Inflammatory macrophage treated with lipopolysaccharide for 1 hour (primary cell): Measurements from ENCODE around the gene ITGB6.
"Not testable (repeated sequence)": the region's sequence is repeated elsewhere in the genome, so short reads cannot be mapped to it uniquely, and the experiment has no call there.

Source experiments
- DNase-seq, 2 donors: peaks; one replicate each; pipeline ENCODE4 v3.0.0-alpha.2; 2020 to 2022

The ITGB6 gene

GRCh38 chr2:160220545-160221009 lies 20.5 kb upstream of the ITGB6 start:
- no peak for DNase-seq

GRCh38 chr2:160220026-160220425 lies 20.0 kb upstream of the ITGB6 start:
- DNase-seq = no peak

- no peak for DNase-seq
Measured at GRCh38 chr2:160214461-160215445, 14.7 kb upstream of the ITGB6 start.

DNA sequence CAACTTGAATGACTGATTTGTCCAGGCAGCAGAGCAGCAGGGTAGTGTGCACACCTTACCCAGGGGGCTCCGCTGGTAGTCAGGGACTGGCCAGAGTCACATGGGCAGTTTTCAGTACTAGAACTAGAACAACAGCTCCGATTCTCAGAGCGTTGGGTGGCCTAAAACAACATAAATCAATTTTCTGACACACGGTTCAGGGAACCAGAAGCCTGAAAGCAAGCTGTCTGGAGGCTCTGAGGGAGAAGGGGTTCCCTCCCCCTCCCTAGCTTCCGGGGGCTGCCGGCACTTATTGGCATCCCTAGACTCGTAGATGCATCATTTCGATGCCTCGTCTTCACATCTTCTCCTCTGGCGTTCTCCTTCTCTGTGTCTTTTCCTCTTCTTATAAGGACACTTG lies 13.4 kb upstream of the ITGB6 start:
- DNase-seq = no peak

GRCh38 chr2:160210599-160211138 lies 10.6 kb upstream of the ITGB6 start:
- DNase-seq = peak; percentile 83 to 91

GRCh38 chr2:160209516-160209856 lies 9.4 kb upstream of the ITGB6 start:
- peak; percentile 92 to 93 for DNase-seq

DNA sequence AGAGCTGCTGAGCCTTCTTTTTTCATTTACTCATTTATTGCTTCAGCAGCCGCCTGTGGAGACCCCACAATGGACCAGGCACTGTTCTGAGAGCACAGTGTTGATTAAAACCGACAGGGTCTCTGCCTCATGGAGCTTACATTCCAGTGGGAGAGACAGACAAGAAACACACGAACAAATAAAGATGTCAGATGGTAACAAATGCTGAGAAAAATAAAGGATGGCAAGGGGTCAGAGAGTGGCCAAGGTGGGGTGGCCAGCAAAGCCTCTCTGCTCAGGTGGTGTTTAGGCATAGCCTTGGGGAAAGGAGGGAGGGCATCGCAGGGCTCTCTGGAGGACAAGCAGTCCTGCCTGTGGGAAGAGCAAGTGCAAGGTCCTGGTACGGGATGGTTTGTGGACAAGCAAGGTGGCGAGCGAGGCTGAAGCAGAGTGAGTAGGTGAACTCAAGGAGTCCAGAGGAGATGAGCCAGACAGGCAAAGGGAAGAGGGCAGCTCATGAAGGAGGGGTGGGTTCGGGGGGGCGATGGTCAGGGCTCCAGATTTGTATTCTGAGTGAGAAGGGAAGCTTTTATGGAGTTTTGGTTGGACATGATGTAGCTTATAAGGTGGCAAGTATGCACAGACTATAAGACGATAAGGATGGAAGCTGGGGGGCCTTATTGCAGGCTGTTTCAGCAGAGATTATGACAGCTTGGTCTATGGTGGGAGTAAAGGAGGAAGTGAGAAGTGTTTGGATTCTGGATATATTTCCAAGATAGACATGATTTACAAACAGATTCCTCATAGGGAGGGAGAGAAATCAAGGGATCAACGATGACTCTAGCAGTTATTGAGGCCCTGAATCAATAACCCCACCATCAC lies 8.8 kb upstream of the ITGB6 start:
- DNase-seq = peak; percentile 54 to 61

DNA sequence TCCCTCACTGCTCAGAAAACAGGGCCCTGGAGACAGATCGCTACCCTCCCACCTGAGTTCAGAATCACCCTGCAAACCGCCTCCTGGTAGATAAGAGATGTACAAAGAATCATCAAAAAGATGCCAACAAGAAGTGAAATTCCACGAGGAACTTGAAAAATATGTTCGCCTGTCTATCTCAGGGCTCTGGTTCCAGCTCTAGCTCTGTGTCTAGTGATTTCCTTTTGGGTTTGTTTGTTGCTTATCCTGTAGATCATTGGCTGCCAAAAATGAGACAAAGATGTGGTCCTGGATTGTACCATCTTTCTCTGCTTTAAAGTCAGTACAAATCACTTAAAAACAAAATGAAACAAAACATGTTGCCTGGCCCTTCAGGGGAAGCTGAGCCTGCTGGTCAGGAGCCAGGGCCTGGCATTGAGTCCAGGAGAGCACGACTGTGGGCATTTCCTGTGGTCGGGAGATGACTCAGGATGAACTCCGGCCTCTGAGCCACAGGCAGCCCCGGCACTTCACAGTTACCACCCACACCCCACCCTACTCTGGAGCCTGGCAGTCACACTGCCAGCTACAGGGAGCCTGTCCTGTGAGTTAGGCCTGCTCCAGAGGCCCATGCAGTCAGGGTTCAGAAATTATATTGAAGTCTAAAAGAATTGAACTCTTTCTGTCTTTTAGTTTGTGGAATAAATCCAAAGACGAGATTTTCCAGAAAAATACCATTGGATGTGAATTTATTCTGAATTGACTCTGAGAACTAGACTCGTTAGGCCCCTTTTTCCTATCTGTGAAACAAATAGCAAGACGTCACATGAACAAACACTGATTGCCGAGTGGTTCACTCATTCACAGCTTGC lies 8.0 kb upstream of the ITGB6 start:
- peak; percentile 88 to 97 for DNase-seq

DNA sequence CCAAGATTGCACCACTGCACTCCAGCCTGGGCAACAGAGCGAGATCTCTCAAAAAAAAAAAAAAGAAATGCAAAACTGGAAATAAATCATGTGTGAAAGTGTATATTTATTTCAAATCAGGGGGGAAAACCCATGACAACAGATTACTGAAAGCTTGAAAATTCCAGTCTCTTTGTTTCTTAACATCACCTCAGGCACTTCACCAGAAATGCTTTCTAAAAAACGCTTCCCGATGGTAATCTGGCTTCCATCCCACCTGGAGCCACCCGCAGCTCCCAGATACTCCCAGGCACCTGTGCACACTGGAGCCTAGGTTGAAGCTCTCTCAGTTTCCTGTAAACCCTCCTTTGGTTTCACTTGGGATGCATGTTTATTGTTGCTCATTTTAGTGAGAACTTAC lies 7.2 kb upstream of the ITGB6 start:
- DNase-seq = peak; percentile 62 to 79

DNA sequence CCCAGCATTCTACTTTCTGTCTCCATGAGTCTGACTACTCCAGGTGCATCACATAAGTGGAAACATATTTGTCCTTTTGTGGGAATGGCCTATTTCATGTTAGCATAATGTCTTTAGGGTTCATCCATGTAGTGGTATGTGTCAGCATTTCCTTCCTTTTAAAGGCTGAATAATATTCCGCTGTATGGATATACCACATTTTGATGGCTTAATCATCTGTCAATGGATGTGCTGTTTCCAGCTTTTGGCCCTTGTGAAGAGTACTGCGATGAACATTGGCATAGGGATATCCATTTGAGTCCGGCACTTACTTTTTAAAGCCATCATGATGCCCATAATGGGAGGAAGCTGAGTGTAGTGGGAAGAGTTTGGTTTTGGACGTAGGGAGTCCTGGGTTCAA lies 6.4 kb upstream of the ITGB6 start:
- DNase-seq = no peak

- DNase-seq = no peak
Measured at GRCh38 chr2:160205505-160205904, 5.4 kb upstream of the ITGB6 start.

- no peak for DNase-seq
Measured at GRCh38 chr2:160203422-160203821, 3.4 kb upstream of the ITGB6 start.

GRCh38 chr2:160203007-160203406 lies 2.9 kb upstream of the ITGB6 start:
- DNase-seq = no peak

DNA sequence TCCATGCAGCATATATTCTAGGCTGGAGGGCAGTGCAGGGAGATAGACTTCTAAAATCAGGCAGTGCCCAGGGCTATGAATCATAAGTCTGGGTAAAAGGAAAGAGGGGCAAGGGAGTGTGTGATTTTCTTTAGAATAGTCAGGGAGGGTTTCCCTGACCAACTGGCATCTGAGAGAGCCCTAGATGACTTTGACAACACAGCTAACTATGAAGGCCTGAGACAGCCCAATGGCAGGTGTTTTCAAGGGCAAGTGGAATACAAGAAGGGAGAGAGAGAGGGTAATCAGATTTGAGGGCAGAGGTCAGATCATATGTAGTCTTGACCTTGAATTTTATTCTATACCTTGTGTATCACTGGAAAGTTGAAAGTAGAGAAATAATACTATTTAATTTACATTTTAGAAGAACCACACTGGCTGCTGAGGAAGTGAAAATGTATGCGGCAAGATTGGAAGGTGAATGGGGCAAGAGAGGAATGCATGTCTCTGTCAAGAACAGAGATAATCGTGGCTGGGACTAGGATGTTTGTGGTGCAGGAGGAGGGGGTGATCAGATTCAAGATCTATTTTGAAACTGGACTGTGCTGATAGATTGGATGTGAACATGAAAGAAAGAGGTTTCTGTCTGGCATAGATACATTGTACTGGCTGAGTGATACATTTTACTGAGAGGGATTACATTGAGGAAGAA lies 1.9 kb upstream of the ITGB6 start:
- no peak for DNase-seq

GRCh38 chr2:160200921-160201320 lies 849 bp upstream of the ITGB6 start:
- no peak for DNase-seq

DNA sequence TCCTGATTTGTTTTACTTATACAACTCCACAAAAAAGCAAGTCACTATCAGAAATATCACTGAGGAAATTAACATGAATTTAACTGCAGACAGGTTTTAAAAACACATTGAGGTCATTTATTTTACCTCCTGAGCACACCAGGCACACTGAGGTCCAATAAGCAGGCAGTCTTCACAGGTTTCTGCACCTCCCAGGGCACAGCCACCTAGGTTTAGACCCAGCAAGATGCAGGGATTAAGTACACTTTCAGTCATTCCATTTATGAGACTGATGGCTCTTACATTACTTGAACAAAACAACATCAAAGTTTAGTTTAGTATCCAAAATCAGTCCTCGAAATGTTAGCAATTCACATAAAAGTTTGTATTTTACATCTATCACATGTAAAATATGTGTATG lies 1.0 kb downstream of the ITGB6 start:
- DNase-seq = no peak

DNA sequence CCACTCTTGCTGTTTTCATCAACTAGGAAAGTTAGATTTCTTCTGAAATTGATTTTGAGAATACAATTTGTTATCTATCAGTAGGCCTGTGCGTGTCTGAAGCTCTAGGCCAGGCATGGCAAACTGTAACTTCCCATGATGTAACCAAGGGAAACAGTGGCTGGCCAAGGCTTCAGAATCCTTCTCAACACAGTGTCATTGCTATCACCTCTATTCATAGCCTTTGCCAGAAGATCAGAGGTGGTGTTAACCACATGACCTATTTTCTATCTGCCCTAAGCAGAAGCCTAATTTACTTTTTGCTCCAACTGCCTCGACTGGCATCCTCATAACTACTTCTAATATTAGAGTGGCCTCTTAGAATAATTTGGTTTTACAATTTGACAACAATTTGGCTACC lies 2.5 kb downstream of the ITGB6 start:
- no peak for DNase-seq

DNA sequence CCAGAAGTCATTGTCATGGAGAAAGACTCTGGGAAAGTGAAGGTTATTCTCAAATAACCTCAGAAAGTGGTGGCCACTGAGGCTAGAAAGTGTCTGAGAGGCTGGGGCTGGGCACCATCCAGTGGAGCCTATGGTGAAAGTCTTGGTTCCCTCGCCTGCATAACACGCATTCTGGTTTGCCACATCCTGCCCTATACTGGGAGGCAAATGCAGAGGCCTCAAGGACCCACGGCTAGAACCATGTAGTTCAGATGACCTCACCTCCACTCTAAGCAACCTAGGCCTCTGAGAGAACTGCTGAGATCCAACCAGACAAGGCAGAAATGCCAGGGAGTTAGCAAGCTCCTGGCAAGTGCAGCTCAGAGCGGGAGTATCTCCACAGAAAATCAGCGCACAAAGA lies 5.1 kb downstream of the ITGB6 start:
- no peak for DNase-seq

- DNase-seq = no peak
Measured at GRCh38 chr2:160194351-160194750, 5.7 kb downstream of the ITGB6 start.

- DNase-seq = not testable (repeated sequence)
Measured at GRCh38 chr2:160181146-160181836, 18.8 kb downstream of the ITGB6 start.

DNA sequence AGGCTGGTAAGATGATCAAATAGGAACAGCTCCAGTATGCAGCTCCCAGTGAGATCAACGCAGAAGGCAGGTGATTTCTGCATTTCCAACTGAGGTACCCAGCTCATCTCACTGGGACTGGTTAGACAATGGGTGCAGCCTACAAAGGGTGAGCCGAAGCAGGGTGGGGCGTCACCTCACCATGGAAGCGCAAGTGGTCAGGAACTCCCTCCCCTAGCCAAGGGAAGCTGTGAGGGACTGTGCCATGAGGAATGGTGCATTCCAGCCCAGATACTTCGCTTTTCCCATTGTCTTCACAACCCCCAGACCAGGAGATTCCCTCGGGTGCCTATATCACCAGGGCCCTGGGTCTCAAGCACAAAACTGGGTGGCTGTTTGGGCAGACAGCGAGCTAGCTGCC lies 19.4 kb downstream of the ITGB6 start:
- not testable (repeated sequence) for DNase-seq
